WTC11 (cell line): Measurements from ENCODE around the gene ZNF774. TPM values are rescaled to one million over a fixed set of nuclear protein-coding genes. Genes with fewer than 3 reads are reported as not detected.
"Not testable (repeated sequence)": the region's sequence is repeated elsewhere in the genome, so short reads cannot be mapped to it uniquely, and the experiment has no call there.

ENCODE experiments used
- ATAC-seq: fragments of 200-7000 bp; cut with Tn5 transposase; 2 replicates; pipeline ENCODE4 v1.10.0; 2021; ENCODE audit warnings: mild to moderate bottlenecking, moderate library complexity
- CTCF ChIA-PET: fragments of 300-600 bp; sonication (Branson Sonifier 250); formaldehyde crosslinking; loops from one replicate; lab custom pipeline; 2021; ENCODE audit warnings: antibody characterized with exemption; lab: Charles Lee
- POLR2A ChIA-PET: fragments of 350-600 bp; sonication (Branson Sonifier 250); formaldehyde crosslinking; loops from one replicate; lab custom pipeline; 2021; ENCODE audit warnings: antibody characterized with exemption; lab: Charles Lee
- DNase-seq: peaks from one replicate; pipeline ENCODE4 v3.0.0; 2021; ENCODE audit warnings: low spot score
- H3K27ac Mint-ChIP-seq: 2 replicates; pipeline ENCODE4 v1.8.0; 2021; ENCODE audit warnings: mixed read lengths
- H3K27me3 Mint-ChIP-seq: 2 replicates; pipeline ENCODE4 v1.8.0; 2021; ENCODE audit warnings: low read depth, mild to moderate bottlenecking, moderate library complexity, mixed read lengths
- H3K36me3 Mint-ChIP-seq: 2 replicates; pipeline ENCODE4 v1.8.0; 2021; ENCODE audit warnings: mixed read lengths
- H3K4me1 Mint-ChIP-seq: 2 replicates; pipeline ENCODE4 v1.8.0; 2022; ENCODE audit warnings: mixed read lengths
- H3K4me3 Mint-ChIP-seq: 2 replicates; pipeline ENCODE4 v1.8.0; 2021; ENCODE audit warnings: mild to moderate bottlenecking, moderate library complexity, mixed read lengths
- H3K9me3 Mint-ChIP-seq: 2 replicates; pipeline ENCODE4 v1.8.0; 2021; ENCODE audit warnings: mixed read lengths
- ARID4B ChIP-seq: sonication (generic); formaldehyde crosslinking; IDR thresholded peaks from 2 replicates; pipeline ENCODE4 v1.8.0; 2023; ENCODE audit warnings: missing genetic modification reagents, mild to moderate bottlenecking, borderline replicate concordance
- CREB1 ChIP-seq: sonication (generic); formaldehyde crosslinking; IDR thresholded peaks from 2 replicates; pipeline ENCODE4 v1.8.0; 2023; ENCODE audit warnings: mild to moderate bottlenecking, missing genetic modification reagents
- EMX1 ChIP-seq: fragments of 250-450 bp; sonication (Bioruptor Pico); IDR thresholded peaks from 2 replicates; pipeline ENCODE4 v1.8.0; 2021; ENCODE audit warnings: mild to moderate bottlenecking
- FOXP1 ChIP-seq: sonication (generic); formaldehyde crosslinking; IDR thresholded peaks from 2 replicates; pipeline ENCODE4 v1.8.0; 2022; ENCODE audit warnings: missing genetic modification reagents, mild to moderate bottlenecking, moderate library complexity, borderline replicate concordance
- JUN ChIP-seq: sonication (generic); formaldehyde crosslinking; IDR thresholded peaks from 2 replicates; pipeline ENCODE4 v1.8.0; 2023; ENCODE audit warnings: mild to moderate bottlenecking, missing genetic modification reagents
- NFYB ChIP-seq: sonication (generic); formaldehyde crosslinking; conservative IDR thresholded peaks from 2 replicates; pipeline ENCODE4 v1.8.0; 2022; ENCODE audit warnings: low read depth, missing genetic modification reagents
- SP1 ChIP-seq: sonication (generic); formaldehyde crosslinking; conservative IDR thresholded peaks from 2 replicates; pipeline ENCODE4 v1.8.1; 2022; ENCODE audit warnings: missing genetic modification reagents
- TP53 ChIP-seq: sonication (generic); formaldehyde crosslinking; IDR thresholded peaks from 2 replicates; pipeline ENCODE4 v1.8.1; 2023; ENCODE audit warnings: mild to moderate bottlenecking, missing genetic modification reagents
- ZNF263 ChIP-seq: sonication (generic); formaldehyde crosslinking; IDR thresholded peaks from 2 replicates; pipeline ENCODE4 v1.8.1; 2022; ENCODE audit warnings: low read depth, mild to moderate bottlenecking, moderate library complexity, missing genetic modification reagents
- ZNF317 ChIP-seq: sonication (generic); formaldehyde crosslinking; IDR thresholded peaks from 2 replicates; pipeline ENCODE4 v1.8.1; 2023; ENCODE audit warnings: low read depth, mild to moderate bottlenecking, moderate library complexity, missing genetic modification reagents, borderline replicate concordance
- ZNF396 ChIP-seq: fragments of 250-450 bp; sonication (Bioruptor Pico); IDR thresholded peaks from 2 replicates; pipeline ENCODE4 v1.8.0; 2021; ENCODE audit warnings: mild to moderate bottlenecking, moderate library complexity, borderline replicate concordance
- ZNF423 ChIP-seq: fragments of 250-450 bp; sonication (Bioruptor Pico); IDR thresholded peaks from 2 replicates; pipeline ENCODE4 v2.1.2; 2022; ENCODE audit warnings: mild to moderate bottlenecking, moderate library complexity
- ZNF671 ChIP-seq: fragments of 250-450 bp; sonication (Bioruptor Pico); IDR thresholded peaks from 2 replicates; pipeline ENCODE4 v1.8.0; 2021; ENCODE audit warnings: mild to moderate bottlenecking
- total RNA-seq: library from RNA; stranded (reverse); gene quantifications from 3 replicates; pipeline ENCODE4 v1.2.3, GENCODE V29; 2021
- TF ChIP-seq, protein P1 (sequence below): sonication (generic); formaldehyde crosslinking; IDR thresholded peaks from 2 replicates; pipeline ENCODE4 v1.8.0; 2022; ENCODE audit warnings: mild to moderate bottlenecking, missing genetic modification reagents
- TF ChIP-seq, protein P2 (sequence below): sonication (generic); formaldehyde crosslinking; conservative IDR thresholded peaks from 2 replicates; pipeline ENCODE4 v1.8.1; 2022; ENCODE audit warnings: mild to moderate bottlenecking, missing genetic modification reagents
- TF ChIP-seq, protein P3 (sequence below): sonication (generic); formaldehyde crosslinking; IDR thresholded peaks from 2 replicates; pipeline ENCODE4 v1.8.0; 2022; ENCODE audit warnings: mild to moderate bottlenecking, missing genetic modification reagents
- TF ChIP-seq, protein P4 (sequence below): sonication (generic); formaldehyde crosslinking; IDR thresholded peaks from 2 replicates; pipeline ENCODE4 v1.8.0; 2022; ENCODE audit warnings: mild to moderate bottlenecking, missing genetic modification reagents
- TF ChIP-seq, protein P5 (sequence below): fragments of 250-450 bp; sonication (Bioruptor Pico); IDR thresholded peaks from 2 replicates; pipeline ENCODE4 v1.8.0; 2021; ENCODE audit warnings: mild to moderate bottlenecking

The ZNF774 gene
- total RNA-seq, 1 experiment from 2014 or later, result 2.6 TPM

GRCh38 chr15:90352107-90352893 lies at the start of gene ZNF774 (continued):
- TF ChIP-seq, protein P1, sequence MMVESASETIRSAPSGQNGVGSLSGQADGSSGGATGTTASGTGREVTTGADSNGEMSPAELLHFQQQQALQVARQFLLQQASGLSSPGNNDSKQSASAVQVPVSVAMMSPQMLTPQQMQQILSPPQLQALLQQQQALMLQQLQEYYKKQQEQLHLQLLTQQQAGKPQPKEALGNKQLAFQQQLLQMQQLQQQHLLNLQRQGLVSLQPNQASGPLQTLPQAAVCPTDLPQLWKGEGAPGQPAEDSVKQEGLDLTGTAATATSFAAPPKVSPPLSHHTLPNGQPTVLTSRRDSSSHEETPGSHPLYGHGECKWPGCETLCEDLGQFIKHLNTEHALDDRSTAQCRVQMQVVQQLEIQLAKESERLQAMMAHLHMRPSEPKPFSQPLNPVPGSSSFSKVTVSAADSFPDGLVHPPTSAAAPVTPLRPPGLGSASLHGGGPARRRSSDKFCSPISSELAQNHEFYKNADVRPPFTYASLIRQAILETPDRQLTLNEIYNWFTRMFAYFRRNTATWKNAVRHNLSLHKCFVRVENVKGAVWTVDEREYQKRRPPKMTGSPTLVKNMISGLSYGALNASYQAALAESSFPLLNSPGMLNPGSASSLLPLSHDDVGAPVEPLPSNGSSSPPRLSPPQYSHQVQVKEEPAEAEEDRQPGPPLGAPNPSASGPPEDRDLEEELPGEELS (CRISPR knock-in tag), result no peak
- TF ChIP-seq SP1 (CRISPR knock-in tag) (peak; percentile 46; the same call in 1 of the 2 replicates), NFYB (peak; percentile 96), ZNF396 (CRISPR knock-in tag) (no peak)
- TF ChIP-seq, protein P2, sequence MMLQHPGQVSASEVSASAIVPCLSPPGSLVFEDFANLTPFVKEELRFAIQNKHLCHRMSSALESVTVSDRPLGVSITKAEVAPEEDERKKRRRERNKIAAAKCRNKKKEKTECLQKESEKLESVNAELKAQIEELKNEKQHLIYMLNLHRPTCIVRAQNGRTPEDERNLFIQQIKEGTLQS (CRISPR knock-in tag), result no peak

GRCh38 chr15:90305355-90305754 lies 46.7 kb upstream of the ZNF774 start:
- H3K9me3 Mint-ChIP-seq, H3K27me3 Mint-ChIP-seq, H3K4me3 Mint-ChIP-seq, POLR2A ChIA-PET, ATAC-seq, H3K36me3 Mint-ChIP-seq, H3K27ac Mint-ChIP-seq, DNase-seq: not testable (repeated sequence)
- CTCF ChIA-PET, result interaction anchor here (3.1 to 4.3 kb wide), 2 partner anchors 12 to 15 kb away, joined by 12 to 24 read pairs; no protein-coding TSS in a partner anchor
- H3K4me1 Mint-ChIP-seq, result peaks cover 14% of the 10 kb centered on the region

DNA sequence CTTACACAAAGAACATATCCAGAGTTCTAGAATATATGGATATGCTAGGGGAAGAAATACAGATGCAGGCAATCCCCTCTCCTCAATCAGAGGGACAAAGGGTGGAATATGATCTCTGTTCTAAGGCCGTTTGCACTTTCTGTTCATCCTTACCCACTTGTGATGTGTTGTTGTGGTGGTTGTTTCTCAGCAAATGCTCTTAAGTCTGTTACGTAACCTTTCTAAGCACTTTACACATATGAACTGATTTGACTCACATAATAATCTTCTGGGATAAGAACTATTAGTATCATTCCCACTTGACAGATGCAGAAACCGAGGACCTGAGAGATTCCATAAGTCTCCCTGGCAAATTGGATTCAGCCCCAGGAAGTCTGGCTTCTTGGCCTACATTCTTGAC lies 46.2 kb upstream of the ZNF774 start:
- ChIA-PET POLR2A (interaction anchor here (0.5 kb wide), 1 partner anchor 1637 kb away, joined by 3 read pairs; no protein-coding TSS in a partner anchor), CTCF (interaction anchor here (0.5 to 4.3 kb wide), 3 partner anchors 13 to 18 kb away, joined by 3 to 24 read pairs (median 12); no protein-coding TSS in a partner anchor)
- H3K4me3 Mint-ChIP-seq, result no peak overlapping the region
- H3K27me3 Mint-ChIP-seq, result no peaks in the 10 kb centered on the region; the same call in 1 of the 2 replicates
- no peak for DNase-seq
- no peak for TF ChIP-seq ARID4B (CRISPR knock-in tag)
- TF ChIP-seq JUN (CRISPR knock-in tag), result no peak
- no peak for TF ChIP-seq ZNF423 (CRISPR knock-in tag)
- TF ChIP-seq TP53 (CRISPR knock-in tag), result no peak
- no peak for TF ChIP-seq CREB1
- peaks cover 12% of the 10 kb centered on the region for H3K4me1 Mint-ChIP-seq
- no peaks in the 10 kb centered on the region for H3K9me3 Mint-ChIP-seq
- ATAC-seq, result no peak
- no peaks in the 10 kb centered on the region for H3K36me3 Mint-ChIP-seq
- H3K27ac Mint-ChIP-seq, result no peak overlapping the region

GRCh38 chr15:90306560-90306959 lies 45.5 kb upstream of the ZNF774 start:
- H3K36me3 Mint-ChIP-seq, result no peaks in the 10 kb centered on the region
- no peak overlapping the region for H3K27ac Mint-ChIP-seq
- CTCF ChIA-PET, result interaction anchor here (1.7 to 4.3 kb wide), 3 partner anchors 13 to 14 kb away, joined by 4 to 24 read pairs (median 12); no protein-coding TSS in a partner anchor
- TF ChIP-seq, protein P3, sequence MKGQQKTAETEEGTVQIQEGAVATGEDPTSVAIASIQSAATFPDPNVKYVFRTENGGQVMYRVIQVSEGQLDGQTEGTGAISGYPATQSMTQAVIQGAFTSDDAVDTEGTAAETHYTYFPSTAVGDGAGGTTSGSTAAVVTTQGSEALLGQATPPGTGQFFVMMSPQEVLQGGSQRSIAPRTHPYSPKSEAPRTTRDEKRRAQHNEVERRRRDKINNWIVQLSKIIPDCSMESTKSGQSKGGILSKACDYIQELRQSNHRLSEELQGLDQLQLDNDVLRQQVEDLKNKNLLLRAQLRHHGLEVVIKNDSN (CRISPR knock-in tag), result no peak
- TF ChIP-seq, protein P4, sequence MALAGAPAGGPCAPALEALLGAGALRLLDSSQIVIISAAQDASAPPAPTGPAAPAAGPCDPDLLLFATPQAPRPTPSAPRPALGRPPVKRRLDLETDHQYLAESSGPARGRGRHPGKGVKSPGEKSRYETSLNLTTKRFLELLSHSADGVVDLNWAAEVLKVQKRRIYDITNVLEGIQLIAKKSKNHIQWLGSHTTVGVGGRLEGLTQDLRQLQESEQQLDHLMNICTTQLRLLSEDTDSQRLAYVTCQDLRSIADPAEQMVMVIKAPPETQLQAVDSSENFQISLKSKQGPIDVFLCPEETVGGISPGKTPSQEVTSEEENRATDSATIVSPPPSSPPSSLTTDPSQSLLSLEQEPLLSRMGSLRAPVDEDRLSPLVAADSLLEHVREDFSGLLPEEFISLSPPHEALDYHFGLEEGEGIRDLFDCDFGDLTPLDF (CRISPR knock-in tag), result no peak
- TF ChIP-seq ZNF263 (CRISPR knock-in tag) (no peak), ZNF671 (no peak), FOXP1 (CRISPR knock-in tag) (no peak), ZNF317 (CRISPR knock-in tag) (no peak), JUN (CRISPR knock-in tag) (no peak), EMX1 (CRISPR knock-in tag) (no peak)
- TF ChIP-seq, protein P5, sequence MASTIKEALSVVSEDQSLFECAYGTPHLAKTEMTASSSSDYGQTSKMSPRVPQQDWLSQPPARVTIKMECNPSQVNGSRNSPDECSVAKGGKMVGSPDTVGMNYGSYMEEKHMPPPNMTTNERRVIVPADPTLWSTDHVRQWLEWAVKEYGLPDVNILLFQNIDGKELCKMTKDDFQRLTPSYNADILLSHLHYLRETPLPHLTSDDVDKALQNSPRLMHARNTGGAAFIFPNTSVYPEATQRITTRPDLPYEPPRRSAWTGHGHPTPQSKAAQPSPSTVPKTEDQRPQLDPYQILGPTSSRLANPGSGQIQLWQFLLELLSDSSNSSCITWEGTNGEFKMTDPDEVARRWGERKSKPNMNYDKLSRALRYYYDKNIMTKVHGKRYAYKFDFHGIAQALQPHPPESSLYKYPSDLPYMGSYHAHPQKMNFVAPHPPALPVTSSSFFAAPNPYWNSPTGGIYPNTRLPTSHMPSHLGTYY (CRISPR knock-in tag), result no peak

More at GRCh38 chr15:90306560-90306959, 45.5 kb upstream of the ZNF774 start:
- Mint-ChIP-seq H3K4me3 (no peak overlapping the region), H3K9me3 (no peaks in the 10 kb centered on the region), H3K27me3 (no peaks in the 10 kb centered on the region; the same call in 1 of the 2 replicates), H3K4me1 (peaks cover 6% of the 10 kb centered on the region)
- POLR2A ChIA-PET, result no interaction called here
- ATAC-seq (no peak), DNase-seq (no peak)
